HG03558 (cell line): ENCODE data around the gene ZC3H18.

Source experiments
- ATAC-seq: cut with Tn5 transposase; IDR thresholded peaks from one replicate; pipeline ENCODE4 v1.9.1; 2021; ENCODE audit warnings: moderate number of reproducible peaks; ENCODE audit not compliant: unreplicated experiment; ENCODE audit errors: extremely low read depth

ZC3H18 gene

GRCh38 chr16:88618182-88618955 is 48.2 kb downstream of the ZC3H18 start:
- ATAC-seq = no peak

GRCh38 chr16:88618956-88619667 is 48.9 kb downstream of the ZC3H18 start:
- ATAC-seq = no peak

DNA sequence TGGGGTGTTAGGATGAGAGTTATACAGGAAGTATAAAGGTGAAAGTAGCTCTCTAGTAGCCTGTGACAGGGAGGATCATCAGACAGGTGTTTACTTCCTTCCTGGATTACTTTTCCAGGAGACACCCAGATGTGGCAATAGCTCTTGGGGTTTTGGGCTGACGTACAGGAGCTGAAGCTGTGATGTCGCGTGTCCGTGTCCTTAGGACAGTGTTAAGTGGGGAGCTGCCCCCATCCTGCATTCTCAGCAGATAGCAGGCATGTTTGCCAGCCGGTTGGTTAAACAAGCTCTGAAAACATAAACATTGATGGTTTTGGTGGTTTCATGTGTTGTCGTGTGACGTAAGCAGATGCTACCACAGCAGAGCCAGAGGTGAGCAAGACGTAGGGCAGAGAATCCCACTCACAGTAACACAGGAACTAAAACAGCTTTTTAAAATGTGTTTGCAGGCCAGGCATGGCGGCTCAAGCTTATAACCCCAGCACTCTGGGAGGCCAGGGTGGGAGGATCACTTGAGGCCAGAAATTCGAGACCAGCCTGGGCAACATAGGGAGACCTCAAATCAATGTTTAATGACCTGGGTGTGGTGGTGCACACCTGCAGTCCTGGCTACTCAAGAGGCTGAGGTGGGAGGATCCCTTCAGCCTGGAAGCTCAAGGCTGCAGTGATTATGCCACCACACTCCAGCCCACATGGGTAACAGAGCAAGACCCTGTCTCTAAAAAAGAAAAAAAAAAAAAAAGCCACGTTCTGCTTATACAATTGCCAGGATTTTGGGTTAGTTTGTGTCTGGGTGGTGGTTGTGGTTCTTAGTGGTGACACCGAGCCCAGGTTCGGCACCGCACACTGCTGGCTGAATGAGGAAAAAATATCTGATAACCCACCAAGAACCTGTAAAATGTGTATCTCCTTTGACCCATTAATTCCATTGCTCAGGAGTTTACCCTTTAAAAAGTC is 49.9 kb downstream of the ZC3H18 start:
- ATAC-seq = no peak

DNA sequence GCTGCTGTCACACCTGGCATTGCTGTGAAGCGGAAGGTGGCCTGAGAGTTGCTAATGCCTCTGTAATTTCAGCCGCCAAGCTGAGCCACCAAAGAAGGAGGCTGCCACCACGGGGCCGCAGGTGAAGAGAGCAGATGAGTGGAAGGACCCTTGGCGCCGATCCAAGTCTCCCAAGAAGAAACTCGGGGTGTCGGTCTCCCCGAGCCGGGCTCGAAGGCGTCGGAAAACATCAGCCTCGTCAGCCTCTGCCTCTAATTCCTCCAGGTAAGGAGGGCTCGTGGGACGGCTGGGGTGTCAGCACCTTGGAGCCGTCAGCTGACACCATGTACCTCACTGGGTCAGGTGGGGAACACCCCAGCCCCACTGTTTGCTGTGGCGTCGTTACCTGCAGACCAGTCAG is 51.9 kb downstream of the ZC3H18 start:
- no peak for ATAC-seq

GRCh38 chr16:88622866-88623265 is 52.7 kb downstream of the ZC3H18 start:
- ATAC-seq = no peak

DNA sequence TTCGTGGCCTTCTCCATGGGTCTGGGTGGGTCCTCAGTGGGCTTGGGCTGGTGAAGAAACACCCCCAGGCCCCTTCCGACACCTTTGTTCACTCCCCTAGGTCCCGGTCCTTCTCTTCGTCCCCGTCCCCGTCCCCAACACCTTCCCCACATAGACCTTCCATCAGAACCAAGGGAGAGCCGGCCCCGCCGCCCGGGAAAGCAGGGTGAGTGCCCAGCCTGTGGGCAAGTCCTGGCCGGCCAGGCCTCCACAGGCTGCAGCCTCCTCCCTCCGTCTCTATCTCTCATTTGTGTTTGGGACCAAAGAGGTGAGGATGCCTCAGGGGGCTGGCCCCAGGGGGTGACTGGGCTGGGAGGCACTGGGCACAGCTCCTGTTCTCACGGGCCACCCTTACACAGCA is 53.7 kb downstream of the ZC3H18 start:
- no peak for ATAC-seq

DNA sequence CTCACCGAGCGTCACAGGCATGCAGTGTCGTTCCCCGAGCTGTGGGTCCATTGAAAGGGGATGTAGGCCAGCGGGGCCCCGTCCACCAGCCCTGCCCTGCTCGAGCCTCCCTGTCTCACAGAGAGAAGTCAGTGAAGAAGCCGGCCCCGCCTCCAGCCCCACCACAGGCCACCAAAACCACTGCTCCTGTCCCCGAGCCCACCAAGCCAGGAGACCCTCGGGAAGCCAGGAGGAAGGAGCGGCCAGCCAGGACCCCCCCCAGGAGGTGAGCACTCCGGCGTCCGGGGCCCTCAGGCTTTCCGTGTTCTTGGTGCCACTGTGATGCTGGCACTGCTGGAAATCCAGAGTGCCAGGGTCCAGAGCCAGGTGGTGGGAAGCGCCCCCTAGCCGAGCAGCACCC is 54.3 kb downstream of the ZC3H18 start:
- ATAC-seq = no peak

DNA sequence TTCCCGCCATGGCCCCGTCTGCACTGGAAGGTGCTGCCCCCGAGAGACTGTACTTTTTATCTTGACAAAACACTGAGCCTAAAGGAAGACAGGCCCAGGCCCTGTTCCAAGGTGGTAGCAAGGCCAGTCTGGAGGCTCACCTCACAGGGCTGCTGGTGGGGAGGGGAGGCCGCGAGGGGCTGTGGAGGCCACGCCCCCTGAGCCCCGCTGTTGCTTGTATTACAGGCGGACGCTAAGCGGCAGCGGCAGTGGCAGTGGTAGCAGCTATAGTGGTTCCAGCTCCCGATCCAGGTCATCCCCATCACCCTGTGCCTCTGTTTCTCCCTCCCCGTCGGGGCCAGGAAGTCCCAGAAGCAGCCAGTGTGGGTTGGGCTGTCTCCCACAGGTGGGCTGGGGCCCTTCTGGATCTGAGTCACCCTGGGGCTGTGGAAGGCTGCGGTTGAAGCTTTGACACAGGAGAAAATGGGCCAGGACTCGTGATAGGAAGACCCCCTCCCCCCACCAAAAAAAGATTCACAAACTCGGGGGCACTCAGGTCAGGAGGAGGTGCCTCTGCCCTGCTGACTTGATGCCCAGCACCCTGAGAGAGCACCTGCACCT is 54.9 kb downstream of the ZC3H18 start:
- no peak for ATAC-seq

DNA sequence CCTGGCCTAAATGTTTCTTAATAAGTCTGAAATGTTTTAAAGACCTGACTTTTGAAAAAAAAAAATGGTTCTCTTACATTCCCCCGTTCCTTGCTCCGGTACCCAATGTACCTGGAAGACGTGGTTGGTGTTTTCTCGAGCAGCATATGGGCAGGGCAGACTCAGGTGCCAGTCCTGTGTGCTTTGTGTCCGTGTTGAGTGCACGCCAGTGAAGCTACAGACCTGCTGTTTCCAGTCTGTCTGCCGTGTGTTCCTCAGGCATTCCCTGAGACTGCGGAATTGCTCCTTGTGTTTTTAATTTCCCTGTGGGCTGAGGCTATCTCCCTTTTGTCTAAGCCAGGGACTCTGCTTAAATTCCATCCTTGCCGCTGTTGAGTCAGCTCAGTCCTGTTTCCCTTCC is 56.4 kb downstream of the ZC3H18 start:
- ATAC-seq = no peak

DNA sequence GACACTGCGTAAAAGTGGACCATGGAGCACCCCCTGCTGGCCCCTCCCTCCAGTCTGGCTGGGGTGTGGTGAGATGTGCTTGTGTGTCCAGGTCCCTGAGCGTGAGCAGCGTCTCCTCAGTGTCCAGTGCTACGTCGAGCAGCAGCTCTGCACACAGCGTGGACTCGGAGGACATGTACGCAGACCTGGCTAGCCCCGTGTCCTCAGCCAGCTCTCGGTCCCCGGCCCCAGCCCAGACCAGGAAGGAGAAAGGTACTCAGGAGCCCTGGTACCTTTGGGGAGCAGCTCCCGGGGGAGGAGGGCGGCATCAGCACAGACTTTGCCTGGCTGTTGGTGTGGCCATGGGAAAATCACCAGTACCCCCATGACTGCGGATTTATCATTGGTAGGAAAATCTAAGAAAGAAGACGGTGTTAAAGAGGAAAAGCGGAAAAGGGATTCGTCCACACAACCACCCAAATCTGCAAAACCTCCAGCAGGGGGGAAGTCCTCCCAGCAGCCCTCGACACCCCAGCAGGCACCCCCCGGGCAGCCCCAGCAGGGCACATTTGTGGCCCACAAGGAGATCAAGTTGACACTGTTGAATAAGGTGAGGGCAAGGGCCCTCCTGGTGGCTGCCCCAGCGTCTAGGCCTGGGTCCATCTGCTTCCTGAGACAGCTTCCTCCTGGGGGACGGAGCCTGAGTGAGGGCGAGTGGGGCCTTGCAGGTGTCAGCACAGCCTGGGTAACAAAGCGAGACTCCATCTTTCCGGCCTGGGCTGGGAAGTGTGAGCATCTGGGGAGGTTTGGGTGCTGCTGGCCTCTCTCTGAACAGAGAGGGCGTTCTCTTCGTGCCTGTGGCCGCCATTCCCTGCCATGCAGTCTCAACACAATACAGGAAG is 57.6 kb downstream of the ZC3H18 start:
- no peak for ATAC-seq

DNA sequence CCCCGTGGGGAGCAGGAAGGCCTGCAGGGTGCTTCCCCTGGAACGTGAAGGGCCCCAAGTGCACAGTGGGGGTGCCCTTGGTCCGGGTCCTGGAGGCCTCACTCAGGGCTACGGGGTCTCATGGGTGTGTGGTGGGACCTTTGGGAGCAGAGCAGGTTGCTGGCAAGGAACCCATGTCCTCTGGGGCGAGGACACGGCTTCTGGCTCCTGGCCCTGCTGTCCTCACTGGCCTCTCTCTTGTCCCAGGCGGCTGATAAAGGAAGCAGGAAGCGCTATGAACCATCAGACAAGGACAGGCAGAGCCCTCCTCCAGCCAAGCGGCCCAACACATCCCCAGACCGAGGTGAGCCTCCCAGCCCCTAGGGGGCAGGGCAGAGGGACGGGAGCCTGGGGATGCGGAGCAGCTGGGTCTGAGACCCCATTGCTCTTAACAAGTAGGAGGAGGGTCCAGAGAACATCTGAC is 58.3 kb downstream of the ZC3H18 start:
- no peak for ATAC-seq

DNA sequence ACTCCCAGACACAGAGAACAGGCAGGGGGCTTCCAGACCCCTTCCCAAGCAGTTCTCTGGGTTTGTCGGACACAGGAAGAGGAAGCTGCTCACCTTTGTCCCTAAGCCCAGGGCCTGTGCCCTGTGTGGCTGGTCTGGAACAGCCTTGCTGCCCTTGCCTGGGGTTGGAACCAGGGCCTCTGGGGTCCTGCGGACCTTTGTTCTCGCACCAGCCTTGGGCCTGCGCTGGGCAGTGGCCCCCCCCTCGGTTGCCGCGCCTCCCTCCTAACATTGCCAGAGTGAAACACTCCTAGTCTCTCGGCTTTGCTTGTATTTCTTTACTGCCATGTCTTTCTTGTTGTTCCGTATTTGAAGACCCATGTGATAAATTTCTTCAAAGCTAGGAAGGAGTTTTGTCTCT is 59.6 kb downstream of the ZC3H18 start:
- ATAC-seq = no peak

GRCh38 chr16:88630433-88630832 is 60.2 kb downstream of the ZC3H18 start:
- no peak for ATAC-seq

GRCh38 chr16:88630941-88631340 is 60.7 kb downstream of the ZC3H18 start:
- no peak for ATAC-seq

- no peak for ATAC-seq
Observed at GRCh38 chr16:88631384-88631783, 61.2 kb downstream of the ZC3H18 start.

GRCh38 chr16:88631920-88632586 is 61.9 kb downstream of the ZC3H18 start:
- no peak for ATAC-seq

- ATAC-seq = no peak
Observed at GRCh38 chr16:88632587-88632930, 62.4 kb downstream of the ZC3H18 start.

DNA sequence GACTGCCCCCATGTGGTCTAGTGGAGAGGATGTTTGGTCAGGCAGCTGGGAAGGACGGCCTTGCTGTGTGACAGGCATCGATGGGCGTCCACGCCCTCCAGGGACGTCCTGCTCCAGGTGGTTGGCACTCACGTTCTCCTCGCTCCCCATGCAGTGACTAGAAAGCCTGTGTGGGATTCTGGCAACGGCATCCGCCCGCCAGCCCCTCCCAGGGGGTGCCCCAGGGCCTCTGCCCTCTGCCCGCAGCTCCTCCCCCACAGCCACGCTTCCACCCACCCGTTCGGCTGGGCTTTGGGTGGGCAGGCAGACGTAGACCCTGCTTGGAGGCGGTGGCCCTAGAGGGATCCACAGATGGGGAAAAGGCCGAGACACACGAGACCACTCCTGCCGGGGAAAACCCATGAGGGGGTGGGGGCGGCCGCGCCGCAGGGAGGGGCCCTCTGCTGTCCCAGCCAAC is 63.5 kb downstream of the ZC3H18 start:
- ATAC-seq = no peak
